ENCODE results near the gene KCNJ5. TPM values are rescaled to one million over a fixed set of nuclear protein-coding genes. Genes with fewer than 3 reads are reported as not detected.

Gene KCNJ5
- total RNA-seq, 1 experiment from 2014 or later: 0.11 TPM

- H3K4me3 Mint-ChIP-seq: no peak overlapping the region
- H3K27me3 ChIP-seq (ENCODE audit: insufficient read depth, low read length): no peaks in the 10 kb centered on the region
- no peaks in the 10 kb centered on the region for H4K20me1 ChIP-seq (ENCODE audit: control insufficient read depth, insufficient read depth, insufficient read length)
- no peak overlapping the region for H2BK5ac ChIP-seq (ENCODE audit: insufficient read length, low read length)
- H4K91ac ChIP-seq (ENCODE audit: insufficient read length, low read depth, low read length): no peak overlapping the region
- no peak overlapping the region for H2AK5ac ChIP-seq (ENCODE audit: insufficient read length, low read length)
- DNase-seq: no peak
- H3K27me3 Mint-ChIP-seq (ENCODE audit: low read depth): no peaks in the 10 kb centered on the region
- H3K9ac ChIP-seq (ENCODE audit: extremely low read depth, insufficient read length, low read length): no peak overlapping the region
- H3K27ac Mint-ChIP-seq: no peak overlapping the region
- H3K27ac ChIP-seq (ENCODE audit: insufficient read length, low read depth, low read length): no peak overlapping the region
- no peak overlapping the region for H2BK120ac ChIP-seq (ENCODE audit: low read depth, low read length, poor library complexity, severe bottlenecking)
- WGBS (ENCODE audit: extremely low coverage, insufficient read length, low lambda C conversion rate): no CpG with 5 or more reads among the region's 6 CpGs
- H3K9me3 Mint-ChIP-seq: no peaks in the 10 kb centered on the region
- no peak for TF ChIP-seq CTCF (conservative IDR thresholded peaks at IDR 0.05)
- no peak overlapping the region for H3K56ac ChIP-seq (ENCODE audit: insufficient read length, low read depth, low read length)
- H3K14ac ChIP-seq (ENCODE audit: insufficient read depth, low read length): no peak overlapping the region
- H3K18ac ChIP-seq (ENCODE audit: insufficient read length, low read depth, low read length): no peak overlapping the region
- no peaks in the 10 kb centered on the region for H3K79me2 ChIP-seq (ENCODE audit: insufficient read depth, low read length)
- no peak overlapping the region for H3K4ac ChIP-seq (ENCODE audit: low read depth, low read length)
- no peak overlapping the region for H3K4me2 ChIP-seq (ENCODE audit: insufficient read depth, insufficient read length, low read length)
- H3K23me2 ChIP-seq (ENCODE audit: insufficient read length, low read depth, low read length, poor library complexity, severe bottlenecking): no peaks in the 10 kb centered on the region
- H3T11ph ChIP-seq (ENCODE audit: low read length): no peak overlapping the region
- peaks cover 7 to 9% of the 10 kb centered on the region in 2 experiments; a peak in 3 of 4 replicates for H3K4me1 Mint-ChIP-seq
- no peaks in the 10 kb centered on the region for H3K9me3 ChIP-seq (ENCODE audit: control insufficient read depth, low read depth, low read length)
- no peaks in the 10 kb centered on the region for H3K79me1 ChIP-seq (ENCODE audit: insufficient read depth, low read depth, low read length, poor library complexity, severe bottlenecking)
- no peak overlapping the region for H2BK20ac ChIP-seq (ENCODE audit: low read depth, low read length, poor library complexity, severe bottlenecking)
- no peak overlapping the region for H2BK12ac ChIP-seq (ENCODE audit: insufficient read length, low read depth, low read length)
- no peak overlapping the region for H3K23ac ChIP-seq (ENCODE audit: insufficient read length, low read depth, low read length)
- H2BK15ac ChIP-seq (ENCODE audit: low read depth, low read length): no peak overlapping the region
- peaks cover 18 to 26% (median 26%) of the 10 kb centered on the region in 3 experiments; a peak in 6 of 7 replicates for H3K36me3 Mint-ChIP-seq (ENCODE audit: insufficient read depth in 1 of 3, low read depth in 3 of 3)
- no peak overlapping the region for H4K8ac ChIP-seq (replicated peaks; ENCODE audit: insufficient read length, low read depth, low read length)
- H2AFZ ChIP-seq (ENCODE audit: low read length): no peak overlapping the region
- H3K4me1 ChIP-seq (ENCODE audit: insufficient read depth, low read length): no peaks in the 10 kb centered on the region
- H4K5ac ChIP-seq (ENCODE audit: insufficient read length, low read depth, low read length): no peak overlapping the region
Observed at GRCh38 chr11:128967578-128967977, 76.4 kb downstream of the KCNJ5 start.

Measured in H9 (cell line).